ENCODE results near the gene LHPP.

Gene LHPP

GRCh38 chr10:124589491-124590041 lies 127.9 kb downstream of the LHPP start:
- Histone ChIP-seq H3K9ac (ENCODE audit: low read length) (no peak overlapping the region), H3K27ac (ENCODE audit: low read length, poor library complexity, severe bottlenecking) (no peak overlapping the region), H3K4me3 (ENCODE audit: insufficient read depth in 1 of 2, low read depth in 1 of 2, low read length in 2 of 2) (no peak overlapping the region), H3K4me2 (ENCODE audit: low read length, poor library complexity, severe bottlenecking) (no peak overlapping the region), H2BK5ac (ENCODE audit: low read depth, low read length, poor library complexity, severe bottlenecking) (no peak overlapping the region), H3K79me1 (replicated peaks; ENCODE audit: low read length, poor library complexity, severe bottlenecking) (no peaks in the 10 kb centered on the region), H3K9me3 (ENCODE audit: control insufficient read depth, low read length) (peaks cover 9% of the 10 kb centered on the region), H3K27me3 (ENCODE audit: control insufficient read depth in 1 of 2, insufficient read depth in 1 of 2, low read length in 2 of 2) (peaks cover 0 to 25% of the 10 kb centered on the region in 2 experiments), H3K23ac (ENCODE audit: low read length in 2 of 2) (peak overlapping the region in 1 of 2 experiments; percentile 35), H2BK12ac (ENCODE audit: low read length in 2 of 2) (peak overlapping the region in 1 of 2 experiments; percentile 47), H2AK5ac (ENCODE audit: low read length, severe bottlenecking) (no peak overlapping the region), H4K8ac (ENCODE audit: low read length) (no peak overlapping the region), H3K4ac (ENCODE audit: low read depth in 1 of 2, low read length in 2 of 2) (peak overlapping the region in 1 of 2 experiments; percentile 60), H3K4me1 (ENCODE audit: control insufficient read depth, insufficient read depth, low read depth, low read length) (peaks cover 6% of the 10 kb centered on the region), H2AFZ (ENCODE audit: low read depth, low read length) (no peak overlapping the region), H3K14ac (ENCODE audit: low read length in 2 of 2) (no peak overlapping the region), H4K91ac (ENCODE audit: low read length) (no peak overlapping the region), H2BK120ac (ENCODE audit: low read depth, low read length) (no peak overlapping the region), H3K18ac (ENCODE audit: low read depth in 1 of 2, low read length in 2 of 2) (peak overlapping the region in 1 of 2 experiments; percentile 50), H3K36me3 (ENCODE audit: control insufficient read depth in 1 of 2, insufficient read depth in 2 of 2, low read depth in 1 of 2, low read length in 2 of 2) (no peaks in the 10 kb centered on the region), H2BK15ac (ENCODE audit: low read depth, poor library complexity, severe bottlenecking) (no peak overlapping the region)
- DNase-seq: no peak
- 89% methylated on average over 24 of the region's 24 CpGs for WGBS

- Histone ChIP-seq H3K36me3 (ENCODE audit: control insufficient read depth in 1 of 2, insufficient read depth in 2 of 2, low read depth in 1 of 2, low read length in 2 of 2) (no peaks in the 10 kb centered on the region), H3K4me2 (ENCODE audit: low read length, poor library complexity, severe bottlenecking) (no peak overlapping the region), H3K27me3 (ENCODE audit: control insufficient read depth in 1 of 2, insufficient read depth in 1 of 2, low read length in 2 of 2) (peaks cover 1 to 25% of the 10 kb centered on the region in 2 experiments), H4K91ac (ENCODE audit: low read length) (no peak overlapping the region), H3K27ac (ENCODE audit: low read length, poor library complexity, severe bottlenecking) (no peak overlapping the region), H3K14ac (ENCODE audit: low read length in 2 of 2) (no peak overlapping the region), H2BK120ac (ENCODE audit: low read depth, low read length) (no peak overlapping the region), H3K4ac (ENCODE audit: low read depth in 1 of 2, low read length in 2 of 2) (no peak overlapping the region), H3K23ac (ENCODE audit: low read length in 2 of 2) (no peak overlapping the region), H3K79me1 (replicated peaks; ENCODE audit: low read length, poor library complexity, severe bottlenecking) (no peaks in the 10 kb centered on the region), H2AK5ac (ENCODE audit: low read length, severe bottlenecking) (no peak overlapping the region), H3K4me1 (ENCODE audit: control insufficient read depth, insufficient read depth, low read depth, low read length) (peaks cover 6% of the 10 kb centered on the region), H3K4me3 (ENCODE audit: insufficient read depth in 1 of 2, low read depth in 1 of 2, low read length in 2 of 2) (no peak overlapping the region), H3K18ac (ENCODE audit: low read depth in 1 of 2, low read length in 2 of 2) (peak overlapping the region in 1 of 2 experiments; percentile 11), H3K9ac (ENCODE audit: low read length) (no peak overlapping the region), H3K9me3 (ENCODE audit: control insufficient read depth, low read length) (peaks cover 9% of the 10 kb centered on the region), H2BK15ac (ENCODE audit: low read depth, poor library complexity, severe bottlenecking) (no peak overlapping the region), H2BK5ac (ENCODE audit: low read depth, low read length, poor library complexity, severe bottlenecking) (no peak overlapping the region), H2BK12ac (ENCODE audit: low read length in 2 of 2) (no peak overlapping the region), H4K8ac (ENCODE audit: low read length) (peak overlapping the region; percentile 12), H2AFZ (ENCODE audit: low read depth, low read length) (no peak overlapping the region)
- 87% methylated on average over 23 of the region's 23 CpGs for WGBS
- DNase-seq: no peak
Observed at GRCh38 chr10:124590216-124591122, 128.8 kb downstream of the LHPP start.

- H3K18ac ChIP-seq (ENCODE audit: low read depth in 1 of 2, low read length in 2 of 2): peak overlapping the region in 1 of 2 experiments; percentile 11
- no peak for DNase-seq
Observed at GRCh38 chr10:124591123-124591495, 129.5 kb downstream of the LHPP start.

GRCh38 chr10:124592101-124592500 lies 130.5 kb downstream of the LHPP start:
- no peak overlapping the region for H3K14ac ChIP-seq (ENCODE audit: low read length in 2 of 2)
- H3K4me3 ChIP-seq (ENCODE audit: insufficient read depth in 1 of 2, low read depth in 1 of 2, low read length in 2 of 2): no peak overlapping the region
- peaks cover 9% of the 10 kb centered on the region for H3K9me3 ChIP-seq (ENCODE audit: control insufficient read depth, low read length)
- no peak overlapping the region for H2BK12ac ChIP-seq (ENCODE audit: low read length in 2 of 2)
- no peak overlapping the region for H2AFZ ChIP-seq (ENCODE audit: low read depth, low read length)
- H3K4ac ChIP-seq (ENCODE audit: low read depth in 1 of 2, low read length in 2 of 2): no peak overlapping the region
- H3K18ac ChIP-seq (ENCODE audit: low read depth in 1 of 2, low read length in 2 of 2): no peak overlapping the region
- no peak overlapping the region for H4K91ac ChIP-seq (ENCODE audit: low read length)
- no peaks in the 10 kb centered on the region for H3K36me3 ChIP-seq (ENCODE audit: control insufficient read depth in 1 of 2, insufficient read depth in 2 of 2, low read depth in 1 of 2, low read length in 2 of 2)
- no peak overlapping the region for H3K23ac ChIP-seq (ENCODE audit: low read length in 2 of 2)
- peaks cover 4 to 25% of the 10 kb centered on the region in 2 experiments for H3K27me3 ChIP-seq (ENCODE audit: control insufficient read depth in 1 of 2, insufficient read depth in 1 of 2, low read length in 2 of 2)
- H3K79me1 ChIP-seq (replicated peaks; ENCODE audit: low read length, poor library complexity, severe bottlenecking): no peaks in the 10 kb centered on the region
- no peak overlapping the region for H2BK15ac ChIP-seq (ENCODE audit: low read depth, poor library complexity, severe bottlenecking)
- peaks cover 6% of the 10 kb centered on the region for H3K4me1 ChIP-seq (ENCODE audit: control insufficient read depth, insufficient read depth, low read depth, low read length)
- no peak overlapping the region for H3K4me2 ChIP-seq (ENCODE audit: low read length, poor library complexity, severe bottlenecking)
- H2BK5ac ChIP-seq (ENCODE audit: low read depth, low read length, poor library complexity, severe bottlenecking): no peak overlapping the region
- H2BK120ac ChIP-seq (ENCODE audit: low read depth, low read length): no peak overlapping the region
- H2AK5ac ChIP-seq (ENCODE audit: low read length, severe bottlenecking): no peak overlapping the region
- no peak overlapping the region for H3K27ac ChIP-seq (ENCODE audit: low read length, poor library complexity, severe bottlenecking)
- no peak overlapping the region for H4K8ac ChIP-seq (ENCODE audit: low read length)
- 88% methylated on average over 7 of the region's 7 CpGs for WGBS
- no peak for DNase-seq
- no peak overlapping the region for H3K9ac ChIP-seq (ENCODE audit: low read length)

More at GRCh38 chr10:124591123-124591495, 129.5 kb downstream of the LHPP start:
- H3K14ac ChIP-seq (ENCODE audit: low read length in 2 of 2): no peak overlapping the region
- no peak overlapping the region for H2BK15ac ChIP-seq (ENCODE audit: low read depth, poor library complexity, severe bottlenecking)
- 94% methylated on average over 4 of the region's 5 CpGs for WGBS
- no peak overlapping the region for H4K91ac ChIP-seq (ENCODE audit: low read length)
- H3K4me1 ChIP-seq (ENCODE audit: control insufficient read depth, insufficient read depth, low read depth, low read length): peaks cover 6% of the 10 kb centered on the region
- no peak overlapping the region for H3K4ac ChIP-seq (ENCODE audit: low read depth in 1 of 2, low read length in 2 of 2)
- H3K79me1 ChIP-seq (replicated peaks; ENCODE audit: low read length, poor library complexity, severe bottlenecking): no peaks in the 10 kb centered on the region
- no peak overlapping the region for H4K8ac ChIP-seq (ENCODE audit: low read length)
- H3K4me3 ChIP-seq (ENCODE audit: insufficient read depth in 1 of 2, low read depth in 1 of 2, low read length in 2 of 2): no peak overlapping the region
- no peak overlapping the region for H2BK120ac ChIP-seq (ENCODE audit: low read depth, low read length)
- no peak overlapping the region for H2BK5ac ChIP-seq (ENCODE audit: low read depth, low read length, poor library complexity, severe bottlenecking)
- no peak overlapping the region for H3K4me2 ChIP-seq (ENCODE audit: low read length, poor library complexity, severe bottlenecking)
- no peaks in the 10 kb centered on the region for H3K36me3 ChIP-seq (ENCODE audit: control insufficient read depth in 1 of 2, insufficient read depth in 2 of 2, low read depth in 1 of 2, low read length in 2 of 2)
- peaks cover 4 to 25% of the 10 kb centered on the region in 2 experiments for H3K27me3 ChIP-seq (ENCODE audit: control insufficient read depth in 1 of 2, insufficient read depth in 1 of 2, low read length in 2 of 2)
- H3K9me3 ChIP-seq (ENCODE audit: control insufficient read depth, low read length): peaks cover 9% of the 10 kb centered on the region
- H3K9ac ChIP-seq (ENCODE audit: low read length): no peak overlapping the region
- no peak overlapping the region for H2AK5ac ChIP-seq (ENCODE audit: low read length, severe bottlenecking)
- H2AFZ ChIP-seq (ENCODE audit: low read depth, low read length): no peak overlapping the region
- no peak overlapping the region for H3K23ac ChIP-seq (ENCODE audit: low read length in 2 of 2)
- H2BK12ac ChIP-seq (ENCODE audit: low read length in 2 of 2): no peak overlapping the region
- H3K27ac ChIP-seq (ENCODE audit: low read length, poor library complexity, severe bottlenecking): no peak overlapping the region
